CD4-positive, alpha-beta T cell (primary cell): ENCODE data around the gene COL4A2. TPM values are rescaled to one million over a fixed set of nuclear protein-coding genes. Genes with fewer than 3 reads are reported as not detected.

Experiments
- ATAC-seq: fragments of 200-7000 bp; cut with Tn5 transposase; one replicate; pipeline ENCODE4 v1.10.0; 2022; ENCODE audit warnings: mild to moderate bottlenecking; ENCODE audit not compliant: poor library complexity
- CTCF ChIA-PET: fragments of 350-600 bp; sonication (Branson Sonifier 250); formaldehyde crosslinking; loops from one replicate; lab custom pipeline; 2021; ENCODE audit warnings: antibody characterized with exemption, inconsistent platforms; lab: Charles Lee
- POLR2A ChIA-PET: fragments of 350-600 bp; sonication (Branson Sonifier 250); formaldehyde crosslinking; loops from one replicate; lab custom pipeline; 2021; ENCODE audit warnings: antibody characterized with exemption, inconsistent platforms; lab: Charles Lee
- DNase-seq, 14 experiments: peaks; one replicate each; pipeline ENCODE4 v3.0.0-alpha.2; 2013 to 2020; ENCODE audit warnings: mixed read lengths in 2 of 14
- H3K27ac ChIP-seq, 2 donors: one replicate each; pipeline versions ENCODE4 v1.5.1 to v1.7.0; 2013; ENCODE audit warnings: low read length in 2 of 2, low read depth in 1 of 2, mild to moderate bottlenecking in 1 of 2
- H3K27me3 ChIP-seq, 2 experiments: 1 replicate in 1 of 2; 2 replicates in 1 of 2; pipeline versions ENCODE4 v1.6.1 to v1.7.0; 2013; ENCODE audit warnings: low read length in 2 of 2, control low read depth in 1 of 2, mild to moderate bottlenecking in 1 of 2, moderate library complexity in 1 of 2; ENCODE audit not compliant: insufficient read depth in 2 of 2, control insufficient read depth in 1 of 2
- H3K36me3 ChIP-seq: one replicate; pipeline ENCODE4 v1.6.1; 2013; ENCODE audit warnings: low read length, control low read depth; ENCODE audit not compliant: insufficient read depth
- H3K4me1 ChIP-seq: one replicate; pipeline ENCODE4 v1.6.1; 2013; ENCODE audit warnings: low read length, control low read depth; ENCODE audit not compliant: insufficient read depth
- H3K4me3 ChIP-seq: one replicate; pipeline ENCODE4 v1.5.1; 2013; ENCODE audit warnings: mild to moderate bottlenecking, low read length, moderate library complexity
- H3K9me3 ChIP-seq, 2 experiments: 1 replicate in 1 of 2; 2 replicates in 1 of 2; pipeline versions ENCODE4 v1.6.1 to v1.7.0; 2013; ENCODE audit warnings: low read length in 2 of 2, mild to moderate bottlenecking in 2 of 2, control low read depth in 1 of 2, moderate library complexity in 1 of 2; ENCODE audit not compliant: control insufficient read depth in 1 of 2, insufficient read depth in 1 of 2
- H3K27ac Mint-ChIP-seq: one replicate; pipeline ENCODE4 v1.8.0; 2020; ENCODE audit warnings: mixed read lengths
- H3K27me3 Mint-ChIP-seq: one replicate; pipeline ENCODE4 v1.8.0; 2021; ENCODE audit warnings: mixed read lengths
- H3K36me3 Mint-ChIP-seq: one replicate; pipeline ENCODE4 v1.8.0; 2021; ENCODE audit warnings: low read depth, mixed read lengths
- H3K4me1 Mint-ChIP-seq: one replicate; pipeline ENCODE4 v1.8.0; 2021; ENCODE audit warnings: low read depth, mixed read lengths
- H3K4me3 Mint-ChIP-seq: one replicate; pipeline ENCODE4 v1.8.0; 2020; ENCODE audit warnings: mild to moderate bottlenecking, mixed read lengths
- H3K9me3 Mint-ChIP-seq: one replicate; pipeline ENCODE4 v1.8.0; 2020; ENCODE audit warnings: mixed read lengths
- intact Hi-C, 2 experiments: fragments of 100-400 bp; cut with DNase I in 1 of 2; cut with micrococcal nuclease in 1 of 2; formaldehyde crosslinking; loops; one replicate each; pipeline versions ENCODE4 v1.15.1 to v1.9.0; 2023 to 2025; cut with DNase I, micrococcal nuclease
- total RNA-seq, 174 experiments: library from RNA in 2 of 174; stranded (reverse) in 2 of 174; gene quantifications; one replicate each; pipeline ENCODE4 v1.2.3 and lab custom pipeline; 2021 to 2026
- TF ChIP-seq, protein P1 (sequence below): fragments of 200-600 bp; IDR thresholded peaks from one replicate; pipeline ENCODE4 v1.8.0; 2022; ENCODE audit warnings: antibody characterized with exemption, mild to moderate bottlenecking

The COL4A2 gene
- total RNA-seq, 2 experiments from 2014 or later: not detected

DNA sequence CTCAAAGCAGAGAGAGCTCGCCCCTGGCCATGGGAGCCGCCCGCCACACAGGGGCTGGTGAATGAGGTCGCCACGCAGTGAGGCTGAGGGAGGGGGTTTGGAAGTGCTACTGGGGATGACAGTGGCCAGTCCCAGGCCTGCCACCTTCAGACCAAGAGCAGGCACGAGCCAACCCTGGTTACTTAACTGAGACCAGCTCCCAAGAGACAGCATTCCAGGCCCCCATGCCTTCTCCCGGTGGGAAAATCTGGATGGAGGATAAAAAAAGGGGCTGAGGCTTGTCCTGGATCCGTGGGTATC lies 211.1 kb downstream of the COL4A2 start:
- DNase-seq (no peak), ATAC-seq (no peak)
- Histone ChIP-seq H3K36me3 (no peaks in the 10 kb centered on the region), H3K9me3 (peaks cover 0 to 11% of the 10 kb centered on the region in 2 experiments), H3K27me3 (peaks cover 0 to 2% of the 10 kb centered on the region in 2 experiments), H3K4me1 (no peaks in the 10 kb centered on the region), H3K27ac (no peak overlapping the region), H3K4me3 (no peak overlapping the region)
- TF ChIP-seq, protein P1, sequence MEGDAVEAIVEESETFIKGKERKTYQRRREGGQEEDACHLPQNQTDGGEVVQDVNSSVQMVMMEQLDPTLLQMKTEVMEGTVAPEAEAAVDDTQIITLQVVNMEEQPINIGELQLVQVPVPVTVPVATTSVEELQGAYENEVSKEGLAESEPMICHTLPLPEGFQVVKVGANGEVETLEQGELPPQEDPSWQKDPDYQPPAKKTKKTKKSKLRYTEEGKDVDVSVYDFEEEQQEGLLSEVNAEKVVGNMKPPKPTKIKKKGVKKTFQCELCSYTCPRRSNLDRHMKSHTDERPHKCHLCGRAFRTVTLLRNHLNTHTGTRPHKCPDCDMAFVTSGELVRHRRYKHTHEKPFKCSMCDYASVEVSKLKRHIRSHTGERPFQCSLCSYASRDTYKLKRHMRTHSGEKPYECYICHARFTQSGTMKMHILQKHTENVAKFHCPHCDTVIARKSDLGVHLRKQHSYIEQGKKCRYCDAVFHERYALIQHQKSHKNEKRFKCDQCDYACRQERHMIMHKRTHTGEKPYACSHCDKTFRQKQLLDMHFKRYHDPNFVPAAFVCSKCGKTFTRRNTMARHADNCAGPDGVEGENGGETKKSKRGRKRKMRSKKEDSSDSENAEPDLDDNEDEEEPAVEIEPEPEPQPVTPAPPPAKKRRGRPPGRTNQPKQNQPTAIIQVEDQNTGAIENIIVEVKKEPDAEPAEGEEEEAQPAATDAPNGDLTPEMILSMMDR: no peak
- H3K27me3 Mint-ChIP-seq: no peaks in the 10 kb centered on the region
- no peaks in the 10 kb centered on the region for H3K36me3 Mint-ChIP-seq
- CTCF ChIA-PET: no interaction called here
- H3K4me3 Mint-ChIP-seq: no peak overlapping the region
- POLR2A ChIA-PET: no interaction called here
- intact Hi-C loops: no loop called here
- H3K27ac Mint-ChIP-seq: no peak overlapping the region
- H3K4me1 Mint-ChIP-seq: no peaks in the 10 kb centered on the region
- no peaks in the 10 kb centered on the region for H3K9me3 Mint-ChIP-seq

- no peak overlapping the region for H3K4me3 ChIP-seq
- intact Hi-C loops: no loop called here
- DNase-seq: no peak
These were observed 211.5 kb downstream of the COL4A2 start for GRCh38 chr13:110518571-110518970.

DNA sequence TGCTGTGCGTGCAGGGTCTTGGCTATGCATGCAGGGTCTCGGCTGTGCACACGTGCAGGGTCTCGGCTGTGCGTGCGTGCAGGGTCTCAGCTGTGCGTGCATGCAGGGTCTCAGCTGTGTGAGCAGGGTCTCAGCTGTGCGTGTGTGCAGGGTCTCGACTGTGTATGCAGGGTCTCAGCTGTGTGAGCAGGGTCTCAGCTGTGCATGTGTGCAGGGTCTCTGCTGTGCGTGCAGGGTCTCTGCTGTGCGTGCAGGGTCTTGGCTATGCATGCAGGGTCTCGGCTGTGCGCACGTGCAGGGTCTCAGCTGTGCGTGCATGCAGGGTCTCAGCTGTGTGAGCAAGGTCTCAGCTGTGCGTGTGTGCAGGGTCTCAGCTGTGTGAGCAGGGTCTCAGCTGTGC lies 212.0 kb downstream of the COL4A2 start:
- POLR2A ChIA-PET: no interaction called here
- CTCF ChIA-PET: no interaction called here
- peaks cover 0 to 1% of the 10 kb centered on the region in 2 experiments for H3K27me3 ChIP-seq
- DNase-seq (no peak), ATAC-seq (no peak)
- peaks cover under 1% of the 10 kb centered on the region for H3K4me1 ChIP-seq
- Mint-ChIP-seq H3K4me3 (no peak overlapping the region), H3K4me1 (peaks cover 1% of the 10 kb centered on the region), H3K36me3 (no peaks in the 10 kb centered on the region), H3K9me3 (no peaks in the 10 kb centered on the region), H3K27ac (no peak overlapping the region), H3K27me3 (no peaks in the 10 kb centered on the region)
- H3K36me3 ChIP-seq: no peaks in the 10 kb centered on the region
- no peak overlapping the region for H3K27ac ChIP-seq
- intact Hi-C loops: no loop called here
- H3K4me3 ChIP-seq: no peak overlapping the region
- H3K9me3 ChIP-seq: peaks cover 0 to 11% of the 10 kb centered on the region in 2 experiments
- TF ChIP-seq, protein P1: no peak

More at GRCh38 chr13:110518571-110518970, 211.5 kb downstream of the COL4A2 start:
- Mint-ChIP-seq H3K27ac (no peak overlapping the region), H3K9me3 (no peaks in the 10 kb centered on the region), H3K36me3 (no peaks in the 10 kb centered on the region), H3K4me1 (no peaks in the 10 kb centered on the region), H3K4me3 (no peak overlapping the region), H3K27me3 (no peaks in the 10 kb centered on the region)
- CTCF ChIA-PET: no interaction called here
- POLR2A ChIA-PET: no interaction called here
- Histone ChIP-seq H3K27ac (no peak overlapping the region), H3K4me1 (no peaks in the 10 kb centered on the region), H3K9me3 (peaks cover 0 to 11% of the 10 kb centered on the region in 2 experiments), H3K27me3 (peaks cover 0 to 2% of the 10 kb centered on the region in 2 experiments), H3K36me3 (no peaks in the 10 kb centered on the region)
- no peak for ATAC-seq
- TF ChIP-seq, protein P1: no peak
